Esophagus muscularis mucosa (tissue), 4 donors: ENCODE measurements around the gene SDCBP2. TPM values are rescaled to one million over a fixed set of nuclear protein-coding genes. Genes with fewer than 3 reads are reported as not detected.

Experiments
- DNase-seq: peaks from one replicate; pipeline ENCODE4 v3.0.0-alpha.2; 2017; ENCODE audit errors: extremely low spot score
- H3K27ac ChIP-seq, 4 donors: fragments of 200-600 bp; sonication (generic); replicated peaks in 1 of 4; 1 replicate in 3 of 4; 2 replicates in 1 of 4; pipeline ENCODE4 v1.5.1; 2016 to 2019; ENCODE audit warnings: mild to moderate bottlenecking in 1 of 4
- H3K27me3 ChIP-seq, 4 donors: fragments of 200-600 bp; sonication (generic); one replicate each; pipeline versions ENCODE4 v1.5.1 to v1.6.0; 2016 to 2019
- H3K36me3 ChIP-seq, 4 donors: fragments of 200-600 bp; sonication (generic); one replicate each; pipeline ENCODE4 v1.5.1; 2016 to 2019
- H3K4me1 ChIP-seq, 4 donors: fragments of 200-600 bp; sonication (generic); one replicate each; pipeline ENCODE4 v1.5.1; 2016 to 2019
- H3K4me3 ChIP-seq, 4 donors: fragments of 200-600 bp; sonication (generic); 1 replicate in 2 of 4; 2 replicates in 2 of 4; pipeline ENCODE4 v1.5.1; 2016 to 2019; ENCODE audit warnings: mild to moderate bottlenecking in 4 of 4, moderate library complexity in 1 of 4
- H3K9me3 ChIP-seq, 4 donors: fragments of 200-600 bp; sonication (generic); 1 replicate in 3 of 4; 2 replicates in 1 of 4; pipeline ENCODE4 v1.5.1; 2016 to 2019
- EP300 ChIP-seq: sonication (generic); formaldehyde crosslinking; IDR thresholded peaks from one replicate; pipeline ENCODE4 v1.6.1; 2017; ENCODE audit warnings: antibody characterized with exemption
- POLR2A ChIP-seq: fragments of 450-650 bp; IDR thresholded peaks from one replicate; pipeline ENCODE4 v1.6.1; 2017; ENCODE audit warnings: antibody characterized with exemption, moderate library complexity, mild to moderate bottlenecking, low read depth
- POLR2AphosphoS5 ChIP-seq, 2 donors: sonication (generic); formaldehyde crosslinking; IDR thresholded peaks; one replicate each; pipeline ENCODE4 v1.6.1; 2017; ENCODE audit warnings: antibody characterized with exemption in 2 of 2
- WGBS: methylation state at CpG from one replicate; pipeline ENCODE4 v1.1.5; 2018; 5-methylcytosine and 5-hydroxymethylcytosine counted together
- intact Hi-C: fragments of 100-400 bp; cut with DNase I; formaldehyde crosslinking; loops from one replicate; pipeline ENCODE4 v1.15.1; 2023
- total RNA-seq, 4 donors: library from RNA; depleted of rRNA; stranded (reverse); fragments of >200 nt; gene quantifications; one replicate each; pipeline versions ENCODE4 v1.1.0 to v1.2.1, GENCODE V29; 2016
- TF ChIP-seq, protein P1 (sequence below), 3 experiments: fragments of 200-600 bp in 2 of 3; fragments of 450-650 bp in 1 of 3; sonication (generic) in 2 of 3; IDR thresholded peaks; one replicate each; pipeline ENCODE4 v1.5.1; 2017 to 2019; ENCODE audit warnings: antibody characterized with exemption in 3 of 3, mild to moderate bottlenecking in 2 of 3, moderate library complexity in 1 of 3

Gene SDCBP2
- total RNA-seq, 4 donors from 2014 or later, result 2.1 to 6.2 (median 4.1) TPM

- TF ChIP-seq POLR2AphosphoS5 (IDR thresholded peaks at IDR 0.05), result no peak
- TF ChIP-seq, protein P1, sequence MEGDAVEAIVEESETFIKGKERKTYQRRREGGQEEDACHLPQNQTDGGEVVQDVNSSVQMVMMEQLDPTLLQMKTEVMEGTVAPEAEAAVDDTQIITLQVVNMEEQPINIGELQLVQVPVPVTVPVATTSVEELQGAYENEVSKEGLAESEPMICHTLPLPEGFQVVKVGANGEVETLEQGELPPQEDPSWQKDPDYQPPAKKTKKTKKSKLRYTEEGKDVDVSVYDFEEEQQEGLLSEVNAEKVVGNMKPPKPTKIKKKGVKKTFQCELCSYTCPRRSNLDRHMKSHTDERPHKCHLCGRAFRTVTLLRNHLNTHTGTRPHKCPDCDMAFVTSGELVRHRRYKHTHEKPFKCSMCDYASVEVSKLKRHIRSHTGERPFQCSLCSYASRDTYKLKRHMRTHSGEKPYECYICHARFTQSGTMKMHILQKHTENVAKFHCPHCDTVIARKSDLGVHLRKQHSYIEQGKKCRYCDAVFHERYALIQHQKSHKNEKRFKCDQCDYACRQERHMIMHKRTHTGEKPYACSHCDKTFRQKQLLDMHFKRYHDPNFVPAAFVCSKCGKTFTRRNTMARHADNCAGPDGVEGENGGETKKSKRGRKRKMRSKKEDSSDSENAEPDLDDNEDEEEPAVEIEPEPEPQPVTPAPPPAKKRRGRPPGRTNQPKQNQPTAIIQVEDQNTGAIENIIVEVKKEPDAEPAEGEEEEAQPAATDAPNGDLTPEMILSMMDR (IDR thresholded peaks at IDR 0.05), result no peak
- no peak for TF ChIP-seq EP300
- TF ChIP-seq POLR2A, result no peak
- intact Hi-C loops, result no loop called here
- peaks cover 0 to 7% (median 0%) of the 10 kb centered on the region in 4 donors for H3K36me3 ChIP-seq
- H3K4me3 ChIP-seq, result no peak overlapping the region
- no peaks in the 10 kb centered on the region for H3K9me3 ChIP-seq
- H3K27ac ChIP-seq, result no peak overlapping the region
- H3K27me3 ChIP-seq, result no peaks in the 10 kb centered on the region
- H3K4me1 ChIP-seq, result peaks cover 17 to 37% (median 26%) of the 10 kb centered on the region in 4 donors
- 93% methylated on average over 3 of the region's 3 CpGs for WGBS
- peak; percentile 75 for DNase-seq
Observed at GRCh38 chr20:1269850-1270249, 59.1 kb downstream of the SDCBP2 start.

DNA sequence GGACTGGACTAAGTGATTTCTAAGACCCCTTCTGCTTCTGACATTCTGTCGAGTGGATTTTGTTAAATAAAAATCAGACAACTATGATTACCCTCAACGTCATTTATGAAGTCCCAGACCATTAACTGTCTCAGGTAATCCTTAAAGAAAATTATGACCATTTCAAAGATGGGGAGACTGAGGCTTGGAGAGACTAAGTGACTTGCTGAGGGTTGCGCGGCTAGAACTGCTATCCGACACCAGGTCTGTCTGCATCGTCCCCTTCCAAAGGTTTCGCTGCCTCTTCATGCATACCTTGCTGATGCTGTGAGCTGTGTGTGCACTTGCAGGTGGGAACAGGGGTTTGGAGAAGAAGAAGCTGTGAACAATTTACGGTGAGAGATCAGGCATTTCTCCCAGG, 59.7 kb downstream of the SDCBP2 start:
- no peaks in the 10 kb centered on the region for H3K27me3 ChIP-seq
- peak; percentile 72 for DNase-seq
- H3K27ac ChIP-seq, result no peak overlapping the region
- no peaks in the 10 kb centered on the region for H3K9me3 ChIP-seq
- WGBS, result 90% methylated on average over 8 of the region's 8 CpGs
- H3K36me3 ChIP-seq, result peaks cover 0 to 7% (median 0%) of the 10 kb centered on the region in 4 donors
- intact Hi-C loops, result no loop called here
- TF ChIP-seq EP300, result no peak
- TF ChIP-seq, protein P1 (IDR thresholded peaks at IDR 0.05), result no peak
- H3K4me1 ChIP-seq, result peaks cover 17 to 37% (median 26%) of the 10 kb centered on the region in 4 donors
- no peak overlapping the region for H3K4me3 ChIP-seq

- H3K27ac ChIP-seq, result no peak overlapping the region
- DNase-seq, result peak; percentile 77
- H3K4me1 ChIP-seq, result peaks cover 17 to 37% (median 26%) of the 10 kb centered on the region in 4 donors
- H3K36me3 ChIP-seq, result peaks cover 0 to 7% (median 0%) of the 10 kb centered on the region in 4 donors
- no peaks in the 10 kb centered on the region for H3K27me3 ChIP-seq
- H3K9me3 ChIP-seq, result no peaks in the 10 kb centered on the region
- H3K4me3 ChIP-seq, result no peak overlapping the region
- TF ChIP-seq POLR2AphosphoS5 (IDR thresholded peaks at IDR 0.05) (no peak), POLR2A (no peak), EP300 (no peak)
- TF ChIP-seq, protein P1 (IDR thresholded peaks at IDR 0.05), result no peak
- intact Hi-C loops, result no loop called here
- WGBS, result 96% methylated on average over 3 of the region's 3 CpGs
Observed at GRCh38 chr20:1267809-1268374, 61.0 kb downstream of the SDCBP2 start.

GRCh38 chr20:1267161-1267560, 61.8 kb downstream of the SDCBP2 start:
- TF ChIP-seq EP300 (no peak), POLR2A (no peak), POLR2AphosphoS5 (IDR thresholded peaks at IDR 0.05) (no peak)
- TF ChIP-seq, protein P1 (IDR thresholded peaks at IDR 0.05), result no peak
- H3K27me3 ChIP-seq, result no peaks in the 10 kb centered on the region
- H3K4me1 ChIP-seq, result peaks cover 17 to 37% (median 24%) of the 10 kb centered on the region in 4 donors
- WGBS, result 60% methylated on average over 8 of the region's 8 CpGs
- peak overlapping the region; percentile 73 to 82 (median 80) for H3K27ac ChIP-seq
- peaks cover 0 to 7% (median 0%) of the 10 kb centered on the region in 4 donors for H3K36me3 ChIP-seq
- no peak for DNase-seq
- H3K9me3 ChIP-seq, result no peaks in the 10 kb centered on the region
- peak overlapping the region; percentile 63 to 96 (median 95) for H3K4me3 ChIP-seq
- intact Hi-C loops, result no loop called here
